SK-N-MC (cell line): ENCODE measurements around the gene RAB30.

ENCODE experiments used
- EZH2 ChIP-seq: fragments of 200-600 bp; sonication (generic); IDR thresholded peaks from one replicate; pipeline ENCODE4 v1.6.1; 2017; ENCODE audit warnings: antibody characterized with exemption
- POLR2AphosphoS5 ChIP-seq: IDR thresholded peaks from 2 replicates; pipeline ENCODE4 v1.6.1; 2012; ENCODE audit warnings: mild to moderate bottlenecking, low read depth, low read length, borderline replicate concordance

DNA sequence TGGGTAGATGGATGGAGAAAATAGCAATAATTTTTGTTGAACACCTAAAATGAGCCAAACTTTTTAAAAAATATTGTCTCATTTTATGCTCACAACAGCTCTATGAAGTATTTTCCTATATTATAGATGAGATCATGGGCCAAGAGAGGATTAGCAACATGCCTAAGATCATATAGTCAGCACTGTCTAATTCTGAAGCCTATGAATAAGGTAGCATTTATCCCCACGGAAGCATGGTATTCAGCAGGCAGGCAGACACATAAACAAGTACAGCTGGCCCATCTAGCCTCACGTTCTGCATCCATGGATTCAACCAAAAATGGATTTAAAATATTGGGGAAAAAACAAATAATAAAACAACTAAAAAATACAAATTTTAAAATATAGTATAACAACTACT lies 21.9 kb upstream of the RAB30 start:
- no peak for TF ChIP-seq POLR2AphosphoS5
- no peak for TF ChIP-seq EZH2
